Hepatic stellate cell (primary cell): ENCODE data around the gene FAM171A1.
"Not testable (repeated sequence)": the region's sequence is repeated elsewhere in the genome, so short reads cannot be mapped to it uniquely, and the experiment has no call there.

Experiments
- DNase-seq: peaks from one replicate; pipeline ENCODE4 v3.0.0; 2011; ENCODE audit warnings: low spot score

The FAM171A1 gene

GRCh38 chr10:15320118-15320517, 51.0 kb downstream of the FAM171A1 start:
- DNase-seq = no peak

- DNase-seq = no peak
These were observed 54.1 kb downstream of the FAM171A1 start for GRCh38 chr10:15316871-15317464.

DNA sequence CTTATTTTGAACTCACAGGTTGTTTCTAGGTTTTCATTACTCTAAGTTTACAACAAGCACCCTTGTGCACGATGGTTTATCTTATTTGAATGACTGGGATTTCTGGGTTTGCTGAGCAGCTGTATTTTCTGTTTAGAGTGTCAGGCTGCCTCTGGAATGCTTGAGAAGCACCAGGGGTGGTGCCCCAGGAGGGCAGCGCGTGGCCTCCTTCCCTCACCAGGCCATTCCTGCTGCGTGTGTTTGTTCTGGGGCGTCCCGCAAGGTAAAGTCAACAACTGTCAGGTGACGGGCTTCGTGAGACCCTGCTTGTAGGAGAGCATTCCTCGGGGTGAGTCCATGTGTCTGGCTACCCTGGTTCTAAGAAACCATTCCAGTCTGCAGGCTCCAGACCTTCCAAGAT, 54.9 kb downstream of the FAM171A1 start:
- no peak for DNase-seq

GRCh38 chr10:15315286-15315685, 55.8 kb downstream of the FAM171A1 start:
- no peak for DNase-seq

DNA sequence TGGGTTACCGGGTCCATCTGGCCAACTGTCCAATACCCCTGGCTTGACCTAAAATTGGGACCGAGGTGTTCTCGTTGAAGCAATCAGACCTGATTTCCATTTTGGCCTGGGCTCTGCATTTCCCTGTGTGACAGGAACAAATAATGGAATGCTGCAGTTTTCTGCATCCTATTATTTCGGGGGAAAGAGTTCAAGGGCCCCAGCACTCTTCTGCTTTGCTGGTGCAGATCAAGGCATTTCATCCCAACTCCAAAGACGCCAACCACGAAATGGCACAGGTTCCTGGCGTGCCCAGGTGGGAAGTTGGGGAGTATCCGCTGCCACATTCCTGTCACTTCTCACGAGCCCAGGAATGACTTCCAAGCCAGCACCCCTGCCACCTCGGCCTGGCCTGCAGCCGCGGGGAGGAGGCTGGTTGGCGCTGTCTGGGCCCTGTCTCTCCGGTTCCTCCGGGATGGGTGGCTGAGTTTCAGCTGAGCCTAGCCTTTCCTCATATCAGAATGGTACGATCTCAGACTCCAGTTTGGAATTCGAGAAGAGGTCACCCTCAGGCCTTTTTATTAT, 56.5 kb downstream of the FAM171A1 start:
- no peak for DNase-seq

- no peak for DNase-seq
These were observed 57.2 kb downstream of the FAM171A1 start for GRCh38 chr10:15313843-15314242.

GRCh38 chr10:15313047-15313446, 58.0 kb downstream of the FAM171A1 start:
- DNase-seq = no peak

DNA sequence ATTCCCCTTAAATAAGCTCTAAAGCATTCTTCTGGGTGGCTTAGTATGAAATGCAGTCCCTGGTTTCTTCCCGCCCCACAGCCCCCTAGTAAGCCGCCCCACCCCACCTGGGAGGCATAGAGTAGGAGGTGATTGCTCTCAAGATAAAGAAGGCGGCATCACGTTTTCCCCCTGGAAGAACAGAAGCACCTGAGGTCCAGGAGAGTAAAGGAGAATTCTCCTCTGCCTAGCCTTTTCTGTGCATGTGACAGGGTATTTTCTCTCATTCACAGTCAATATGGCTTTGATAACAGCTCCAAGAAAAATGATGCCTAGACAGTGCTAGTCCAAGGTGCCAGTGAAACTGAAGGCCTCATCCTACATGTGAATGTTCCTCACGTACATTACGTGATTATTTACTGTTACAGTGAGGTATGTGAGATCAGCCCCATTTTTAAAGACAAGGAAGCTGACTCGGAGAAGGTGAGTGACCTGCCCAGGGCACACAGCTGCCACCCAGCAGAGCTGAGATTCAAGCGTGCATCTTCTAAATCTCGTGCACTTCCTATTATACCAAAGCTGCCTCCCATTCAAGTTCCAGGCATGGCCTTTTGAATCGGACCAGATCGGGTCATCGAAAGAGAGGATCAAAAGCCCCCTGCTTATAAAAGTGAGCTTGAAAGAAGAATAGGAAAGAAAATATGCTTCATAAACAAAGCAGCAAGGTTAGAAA, 59.4 kb downstream of the FAM171A1 start:
- DNase-seq = no peak

- no peak for DNase-seq
These were observed 60.1 kb downstream of the FAM171A1 start for GRCh38 chr10:15310776-15311568.

GRCh38 chr10:15309221-15309620, 61.9 kb downstream of the FAM171A1 start:
- no peak for DNase-seq

GRCh38 chr10:15306735-15307280, 64.3 kb downstream of the FAM171A1 start:
- DNase-seq = no peak

DNA sequence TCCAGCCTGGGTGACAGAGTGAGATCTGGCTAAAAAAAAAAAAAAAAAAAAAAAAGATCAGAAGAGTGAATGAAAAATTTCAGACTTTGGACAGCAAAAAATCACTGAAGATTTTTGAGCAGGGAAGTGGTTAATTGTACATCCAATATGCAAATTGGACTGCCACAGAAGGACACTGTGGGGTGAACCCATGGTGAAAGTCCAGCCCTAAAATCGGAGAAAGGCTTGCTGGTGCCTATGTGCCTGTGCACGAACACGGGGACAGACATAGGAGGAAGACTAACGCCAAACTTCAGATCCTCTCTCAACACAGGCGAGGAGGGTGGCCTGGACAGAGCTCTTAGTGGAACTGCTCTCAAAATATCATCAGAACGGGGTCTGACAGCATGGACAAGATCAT, 65.5 kb downstream of the FAM171A1 start:
- DNase-seq = no peak

- no peak for DNase-seq
These were observed 65.9 kb downstream of the FAM171A1 start for GRCh38 chr10:15305161-15305560.

DNA sequence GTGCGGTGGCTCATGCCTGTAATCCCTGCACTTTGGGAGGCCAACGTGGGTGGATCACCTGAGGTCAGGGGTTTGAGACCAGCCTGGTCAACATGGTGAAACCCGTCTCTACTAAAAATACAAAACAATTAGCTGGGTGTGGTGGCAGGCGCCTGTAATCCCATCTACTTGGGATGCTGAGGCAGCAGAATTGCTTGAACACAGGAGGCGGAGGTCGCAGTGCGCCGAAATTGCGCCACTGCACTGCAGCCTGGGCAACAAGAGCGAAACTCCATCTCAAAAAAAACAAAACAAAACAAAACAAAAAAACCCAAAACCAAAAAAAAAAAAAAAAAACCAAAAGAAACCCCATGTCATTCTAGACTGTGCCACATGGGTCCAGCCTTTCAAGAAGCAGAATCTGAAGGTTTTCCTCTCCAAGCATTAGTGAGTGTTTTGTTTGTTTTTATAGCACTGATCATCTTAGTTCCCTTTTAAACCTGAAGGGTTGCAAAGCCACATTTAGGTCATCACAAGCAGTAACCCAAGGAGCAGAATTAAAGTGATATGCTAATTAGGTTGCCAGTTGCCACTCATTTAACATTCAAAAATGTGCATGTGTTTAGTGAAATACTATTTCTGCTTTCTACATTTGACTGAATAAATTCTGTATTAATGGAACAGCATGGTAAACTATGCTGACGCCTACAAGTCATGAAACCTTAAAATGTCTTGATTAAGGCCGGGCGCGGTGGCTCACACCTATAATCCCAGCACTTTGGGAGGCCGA, 68.7 kb downstream of the FAM171A1 start:
- DNase-seq = not testable (repeated sequence)

DNA sequence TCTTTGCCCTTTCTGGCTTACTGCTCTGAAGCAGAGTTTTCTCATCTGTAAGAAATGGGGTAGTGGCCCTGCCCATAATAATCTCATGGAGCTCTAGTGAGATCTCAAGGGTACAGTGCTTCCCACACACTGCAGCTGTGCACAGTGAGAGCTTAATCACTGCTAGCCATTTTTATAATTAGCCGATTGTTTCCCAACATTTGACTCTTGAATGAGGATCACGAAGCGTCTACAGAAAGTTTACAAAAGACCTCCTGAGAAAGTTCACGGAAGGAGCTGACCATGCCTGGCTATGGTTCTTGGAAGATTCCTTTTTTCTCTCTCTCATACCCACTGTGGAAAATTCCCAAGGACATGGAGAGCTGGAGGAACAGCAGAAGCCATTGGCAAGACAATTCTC, 70.4 kb downstream of the FAM171A1 start:
- DNase-seq = no peak

- no peak for DNase-seq
These were observed 70.9 kb downstream of the FAM171A1 start for GRCh38 chr10:15300145-15300544.

DNA sequence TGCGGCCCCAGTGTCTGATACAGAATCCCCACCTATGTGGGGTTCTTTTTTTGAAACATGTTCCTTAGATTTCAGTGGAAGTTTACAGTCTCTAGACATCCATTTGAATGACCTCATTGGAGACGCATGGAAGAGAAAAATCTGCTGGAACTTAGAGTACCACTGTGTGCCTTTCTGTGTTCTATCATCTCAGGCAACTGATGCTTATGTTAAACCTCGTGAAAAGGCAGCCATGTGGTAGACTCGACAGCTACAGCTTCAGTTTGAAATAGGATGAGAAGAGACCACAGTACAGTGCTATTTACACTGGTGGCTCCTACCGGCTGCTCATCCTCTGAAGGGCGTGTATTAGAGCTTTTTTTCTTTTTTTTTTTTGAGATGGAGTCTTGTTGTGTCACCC, 74.4 kb downstream of the FAM171A1 start:
- no peak for DNase-seq

- DNase-seq = no peak
These were observed 75.4 kb downstream of the FAM171A1 start for GRCh38 chr10:15295537-15296325.

GRCh38 chr10:15293862-15294842, 76.9 kb downstream of the FAM171A1 start:
- no peak for DNase-seq

GRCh38 chr10:15290671-15291070, 80.4 kb downstream of the FAM171A1 start:
- no peak for DNase-seq
